Type B pancreatic cell (in vitro differentiated cells): ENCODE measurements around the gene CHD2. TPM values are rescaled to one million over a fixed set of nuclear protein-coding genes. Genes with fewer than 3 reads are reported as not detected.

Experiments used
- DNase-seq: peaks from one replicate; pipeline ENCODE4 v3.0.0; 2021; ENCODE audit warnings: mixed read lengths; ENCODE audit not compliant: unreplicated experiment; ENCODE audit errors: extremely low spot score
- H3K27ac Mint-ChIP-seq: 2 replicates; pipeline ENCODE4 v1.8.0; 2021; ENCODE audit warnings: mild to moderate bottlenecking, mixed read lengths
- H3K27me3 Mint-ChIP-seq: 2 replicates; pipeline ENCODE4 v1.8.0; 2021; ENCODE audit warnings: mixed read lengths
- H3K36me3 Mint-ChIP-seq: 2 replicates; pipeline ENCODE4 v1.8.0; 2021; ENCODE audit warnings: mixed read lengths
- H3K4me1 Mint-ChIP-seq: one replicate; pipeline ENCODE4 v1.8.0; 2021; ENCODE audit warnings: mixed read lengths; ENCODE audit not compliant: unreplicated experiment
- H3K4me3 Mint-ChIP-seq: 2 replicates; pipeline ENCODE4 v1.8.0; 2021; ENCODE audit warnings: mild to moderate bottlenecking, mixed read lengths
- H3K9me3 Mint-ChIP-seq: 2 replicates; pipeline ENCODE4 v1.8.0; 2021; ENCODE audit warnings: mixed read lengths
- total RNA-seq: library from RNA; stranded (reverse); gene quantifications from 2 replicates; pipeline ENCODE4 v1.2.1, GENCODE V29; 2021; ENCODE audit warnings: low replicate concordance
- TF ChIP-seq, protein P1 (sequence below): fragments of 200-600 bp; sonication (generic); conservative IDR thresholded peaks from 2 replicates; pipeline ENCODE4 v1.5.0; 2021; ENCODE audit warnings: antibody characterized with exemption, mild to moderate bottlenecking

The CHD2 gene
- total RNA-seq, 1 donor from 2014 or later: 135 TPM

DNA sequence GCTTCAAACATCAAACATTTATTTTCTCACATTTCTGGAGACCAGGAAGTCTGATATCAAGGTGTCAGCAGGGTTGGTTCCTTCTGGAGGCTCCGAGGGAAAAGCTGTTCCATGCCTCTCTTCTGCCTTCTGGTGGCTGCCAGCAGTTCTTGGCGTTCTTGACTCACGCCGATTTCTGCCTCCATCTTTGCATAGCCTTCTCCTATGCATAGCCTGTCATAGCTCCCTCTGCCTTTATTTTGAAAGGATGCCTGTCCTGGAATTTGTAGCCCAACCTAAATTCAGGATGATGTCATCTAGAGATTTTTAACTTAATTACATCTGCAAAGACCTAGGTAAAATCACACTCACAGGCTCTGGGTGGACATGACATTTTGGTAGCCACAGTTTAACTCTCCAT, 118.5 kb downstream of the CHD2 start:
- TF ChIP-seq, protein P1, sequence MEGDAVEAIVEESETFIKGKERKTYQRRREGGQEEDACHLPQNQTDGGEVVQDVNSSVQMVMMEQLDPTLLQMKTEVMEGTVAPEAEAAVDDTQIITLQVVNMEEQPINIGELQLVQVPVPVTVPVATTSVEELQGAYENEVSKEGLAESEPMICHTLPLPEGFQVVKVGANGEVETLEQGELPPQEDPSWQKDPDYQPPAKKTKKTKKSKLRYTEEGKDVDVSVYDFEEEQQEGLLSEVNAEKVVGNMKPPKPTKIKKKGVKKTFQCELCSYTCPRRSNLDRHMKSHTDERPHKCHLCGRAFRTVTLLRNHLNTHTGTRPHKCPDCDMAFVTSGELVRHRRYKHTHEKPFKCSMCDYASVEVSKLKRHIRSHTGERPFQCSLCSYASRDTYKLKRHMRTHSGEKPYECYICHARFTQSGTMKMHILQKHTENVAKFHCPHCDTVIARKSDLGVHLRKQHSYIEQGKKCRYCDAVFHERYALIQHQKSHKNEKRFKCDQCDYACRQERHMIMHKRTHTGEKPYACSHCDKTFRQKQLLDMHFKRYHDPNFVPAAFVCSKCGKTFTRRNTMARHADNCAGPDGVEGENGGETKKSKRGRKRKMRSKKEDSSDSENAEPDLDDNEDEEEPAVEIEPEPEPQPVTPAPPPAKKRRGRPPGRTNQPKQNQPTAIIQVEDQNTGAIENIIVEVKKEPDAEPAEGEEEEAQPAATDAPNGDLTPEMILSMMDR: peak; percentile 55
- Mint-ChIP-seq H3K27me3 (no peaks in the 10 kb centered on the region), H3K27ac (no peak overlapping the region), H3K9me3 (no peaks in the 10 kb centered on the region), H3K4me3 (no peak overlapping the region), H3K36me3 (peaks cover 64% of the 10 kb centered on the region), H3K4me1 (no peaks in the 10 kb centered on the region)
- DNase-seq: no peak

GRCh38 chr15:93019090-93019489, 119.0 kb downstream of the CHD2 start:
- no peak overlapping the region for H3K4me3 Mint-ChIP-seq
- TF ChIP-seq, protein P1: no peak
- no peaks in the 10 kb centered on the region for H3K4me1 Mint-ChIP-seq
- DNase-seq: no peak
- peak overlapping the region; percentile 2 for H3K27ac Mint-ChIP-seq
- H3K9me3 Mint-ChIP-seq: no peaks in the 10 kb centered on the region
- H3K36me3 Mint-ChIP-seq: peaks cover 65% of the 10 kb centered on the region
- H3K27me3 Mint-ChIP-seq: no peaks in the 10 kb centered on the region

- no peak for DNase-seq
- H3K27ac Mint-ChIP-seq: no peak overlapping the region
- no peak overlapping the region for H3K4me3 Mint-ChIP-seq
- H3K9me3 Mint-ChIP-seq: no peaks in the 10 kb centered on the region
- peaks cover 3% of the 10 kb centered on the region for H3K4me1 Mint-ChIP-seq
- TF ChIP-seq, protein P1: no peak
- H3K27me3 Mint-ChIP-seq: no peaks in the 10 kb centered on the region
- H3K36me3 Mint-ChIP-seq: peaks cover 68% of the 10 kb centered on the region
Observed at GRCh38 chr15:93019971-93020370, 119.8 kb downstream of the CHD2 start.

DNA sequence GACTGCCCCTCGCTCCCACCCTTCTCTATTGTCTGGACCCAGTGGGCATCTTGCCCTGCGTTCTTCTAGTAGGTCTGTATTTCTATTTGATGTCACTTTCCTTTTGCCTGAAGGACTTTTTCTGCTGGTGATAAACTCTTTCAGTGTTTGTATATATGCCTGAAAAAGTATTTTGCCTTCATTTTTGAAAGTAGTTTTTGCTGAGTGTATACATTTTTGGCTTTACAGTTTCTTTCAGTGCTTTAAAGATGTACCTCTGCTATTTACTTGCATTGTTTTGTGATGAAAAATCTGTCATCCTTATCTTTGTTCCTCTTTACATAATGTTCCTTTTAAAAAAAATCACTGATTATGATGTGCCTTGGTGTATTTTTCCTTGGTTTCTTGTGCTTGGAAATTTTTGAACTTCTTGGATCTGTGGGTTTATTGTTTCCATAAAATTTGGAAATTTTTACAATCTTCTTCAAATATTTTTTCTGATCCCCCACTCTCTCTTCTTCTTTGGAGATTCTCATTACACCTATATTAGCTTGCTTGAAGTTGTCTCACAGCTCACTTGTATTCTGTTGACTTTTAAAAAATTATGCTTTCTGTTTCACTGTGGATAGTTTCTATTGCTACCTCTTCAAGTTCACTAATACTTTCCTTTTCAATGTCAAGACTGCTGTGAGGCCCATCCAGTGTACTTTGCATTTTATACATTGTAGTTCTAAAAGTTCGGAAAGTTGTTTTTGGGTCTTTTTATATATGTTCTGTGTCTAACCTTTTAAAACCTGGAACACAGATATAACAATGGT, 121.0 kb downstream of the CHD2 start:
- no peak overlapping the region for H3K4me3 Mint-ChIP-seq
- DNase-seq: no peak
- no peaks in the 10 kb centered on the region for H3K9me3 Mint-ChIP-seq
- TF ChIP-seq, protein P1: no peak
- H3K27me3 Mint-ChIP-seq: no peaks in the 10 kb centered on the region
- peak overlapping the region; percentile 42 for H3K27ac Mint-ChIP-seq
- H3K4me1 Mint-ChIP-seq: peaks cover 4% of the 10 kb centered on the region
- peaks cover 66% of the 10 kb centered on the region for H3K36me3 Mint-ChIP-seq

- no peaks in the 10 kb centered on the region for H3K9me3 Mint-ChIP-seq
- H3K4me3 Mint-ChIP-seq: no peak overlapping the region
- DNase-seq: no peak
- H3K4me1 Mint-ChIP-seq: peaks cover 9% of the 10 kb centered on the region
- peaks cover 46% of the 10 kb centered on the region for H3K36me3 Mint-ChIP-seq
- TF ChIP-seq, protein P1: no peak
- peak overlapping the region; percentile 61 for H3K27ac Mint-ChIP-seq
- H3K27me3 Mint-ChIP-seq: no peaks in the 10 kb centered on the region
Observed at GRCh38 chr15:93024293-93024692, 124.2 kb downstream of the CHD2 start.
